ENCODE data around the gene ITGA7.
A peak's percentile ranks its signal among the peaks of the same experiment; 100 is the strongest.

Gene ITGA7

DNA sequence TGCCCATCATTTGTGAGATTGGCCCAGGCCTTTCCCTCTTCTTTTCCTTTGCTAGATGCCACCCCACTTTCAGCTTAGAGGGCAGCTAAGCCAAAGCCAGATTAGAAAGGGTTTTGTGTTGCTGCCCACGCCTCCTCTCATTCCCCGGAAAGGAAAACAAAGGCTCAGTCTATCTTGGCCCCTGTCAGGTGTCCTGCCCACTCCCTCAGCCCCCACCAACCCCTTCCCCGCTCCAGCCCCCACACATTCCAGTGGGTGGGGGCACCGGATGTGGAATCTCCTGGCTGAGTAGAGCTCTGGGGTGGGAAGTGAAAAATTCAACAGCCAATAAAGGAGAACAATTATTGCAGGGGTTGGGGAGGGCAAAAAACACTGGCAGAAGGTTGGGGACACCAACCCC, 10.3 kb upstream of the ITGA7 start:
- DNase-seq: no peak

DNA sequence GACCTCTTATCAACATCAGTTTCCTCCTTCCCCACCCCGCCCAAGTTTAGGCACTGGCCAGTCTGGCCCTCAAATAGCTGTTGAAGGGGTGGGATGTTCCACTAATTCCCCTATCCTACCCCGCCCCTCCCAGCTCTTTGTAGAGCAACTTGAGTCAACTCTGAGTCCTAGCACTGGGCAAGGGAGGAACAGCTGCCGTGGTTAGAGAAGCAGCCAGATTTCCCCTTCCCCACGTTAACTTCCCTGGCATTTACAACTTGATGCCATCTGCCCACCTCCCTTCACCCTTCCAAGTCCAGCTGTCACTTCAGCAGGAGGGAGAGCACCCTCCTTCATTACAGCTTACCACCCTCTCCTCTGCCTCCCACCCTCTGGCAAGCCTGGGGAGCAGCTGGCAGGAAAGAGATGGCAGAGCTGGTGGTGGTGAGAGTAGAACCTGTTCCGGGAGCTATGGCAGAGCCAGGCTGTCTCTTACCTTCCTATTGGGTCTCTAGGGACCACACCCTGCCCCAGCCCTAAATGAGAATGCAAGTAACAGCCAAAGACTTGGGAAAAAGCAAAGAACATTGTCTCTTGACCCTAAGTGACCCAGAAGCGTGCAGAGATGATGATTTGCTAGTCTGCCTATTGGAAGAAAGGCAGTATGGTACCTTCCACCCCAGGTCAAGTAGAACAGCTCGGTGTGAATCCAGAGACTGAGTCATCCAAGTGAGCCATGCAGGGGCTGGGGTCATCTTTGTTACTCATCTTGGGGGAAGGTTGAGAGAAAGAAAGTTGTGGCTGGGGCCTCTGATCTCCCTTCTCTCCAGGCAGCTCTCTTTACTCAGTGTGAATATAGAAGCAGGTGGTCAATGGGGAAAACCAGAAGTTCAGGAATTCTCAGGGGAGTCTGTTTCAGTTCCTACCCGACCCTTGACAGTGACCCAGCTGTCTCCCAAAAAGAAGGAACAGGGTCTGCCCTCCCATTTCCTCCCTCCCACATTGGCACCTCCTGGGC, 9.6 kb upstream of the ITGA7 start:
- no peak for DNase-seq

DNA sequence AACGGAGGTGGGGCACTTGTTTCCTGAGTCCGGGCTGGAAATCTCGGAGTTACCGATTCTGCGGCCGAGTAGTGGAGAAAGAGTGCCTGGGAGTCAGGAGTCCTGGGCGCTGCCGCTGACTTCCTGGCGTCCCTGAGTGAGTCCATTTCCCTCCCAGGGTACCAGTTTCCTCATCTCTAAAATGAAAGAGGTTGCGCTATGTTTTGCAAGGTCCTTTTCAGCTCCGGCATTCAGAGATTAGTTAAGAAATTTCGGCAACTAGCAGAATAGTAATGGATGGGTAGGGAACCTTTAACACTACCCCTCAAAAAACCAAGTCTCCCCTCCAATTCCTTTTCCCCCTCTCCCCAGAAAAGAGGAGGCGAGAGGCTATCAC, 8.9 kb upstream of the ITGA7 start:
- DNase-seq: no peak

DNA sequence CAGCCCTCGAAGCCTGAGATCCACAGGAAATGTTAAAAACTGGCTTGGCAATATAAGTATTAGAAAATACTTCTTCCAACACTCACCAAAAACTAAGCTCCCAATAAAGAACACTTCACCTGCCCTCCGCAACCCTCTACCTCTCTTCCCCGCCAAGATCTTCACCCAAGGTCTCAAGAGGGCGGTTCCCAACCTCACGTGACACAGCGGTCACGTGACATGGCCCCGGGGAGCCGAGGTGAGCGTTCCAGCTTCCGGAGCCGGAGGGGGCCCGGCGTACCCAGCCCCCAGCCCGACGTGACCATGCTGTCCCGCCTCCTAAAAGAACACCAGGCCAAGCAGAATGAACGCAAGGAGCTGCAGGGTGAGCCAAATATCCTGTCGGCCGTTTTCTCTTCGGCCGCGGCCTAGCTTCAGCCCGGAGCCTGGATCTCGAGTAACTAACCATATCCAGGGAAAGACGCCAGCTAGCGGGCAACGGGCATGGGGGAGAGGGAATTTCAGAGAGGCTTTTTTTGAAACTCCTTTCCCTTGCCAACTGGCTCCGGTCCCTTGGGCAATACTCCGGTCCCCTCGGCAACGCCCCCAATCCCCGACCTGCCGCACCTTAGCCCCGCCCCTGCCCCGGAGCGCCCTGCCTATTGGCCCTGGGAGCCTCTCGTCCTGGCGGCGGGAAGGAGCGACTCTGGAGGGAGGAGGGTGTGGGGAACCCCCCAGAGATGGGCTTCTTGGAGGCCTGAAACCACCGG, 8.3 kb upstream of the ITGA7 start, which contains the start of gene BLOC1S1:
TSS of gene BLOC1S1 (plus strand) at position 214 of the 749 bp plus-strand sequence. CDS start at position 220, 6 bp downstream.
- peak; percentile 89 to 91 for DNase-seq

DNA sequence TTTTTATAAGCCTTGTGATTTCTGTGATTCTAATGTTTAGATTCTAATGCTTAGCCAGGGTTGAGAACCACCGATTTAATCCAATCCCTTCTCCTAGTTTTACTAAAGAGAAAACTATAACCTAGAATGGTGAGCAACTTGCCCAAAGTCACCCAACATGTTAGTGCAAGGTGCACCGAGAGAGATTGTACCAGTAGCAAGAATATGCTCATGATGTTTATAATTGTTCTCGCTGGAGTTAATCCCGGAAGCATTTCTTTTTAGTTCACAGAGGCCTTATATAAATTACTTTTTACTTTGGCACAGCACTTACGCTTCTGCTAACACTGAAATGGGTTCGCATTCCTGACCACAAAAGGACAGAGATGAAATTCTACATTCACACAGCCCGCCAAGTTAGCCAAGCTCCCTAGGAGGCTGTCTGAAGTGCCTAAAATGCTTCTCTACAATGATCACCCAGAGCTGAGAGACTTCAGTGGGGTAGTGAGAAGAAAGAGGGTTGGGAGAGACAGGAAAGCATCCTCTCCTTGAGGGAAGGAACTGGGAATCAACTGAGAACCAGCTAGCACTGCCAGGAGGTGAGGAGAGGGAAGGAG, 7.6 kb upstream of the ITGA7 start:
- DNase-seq: no peak

DNA sequence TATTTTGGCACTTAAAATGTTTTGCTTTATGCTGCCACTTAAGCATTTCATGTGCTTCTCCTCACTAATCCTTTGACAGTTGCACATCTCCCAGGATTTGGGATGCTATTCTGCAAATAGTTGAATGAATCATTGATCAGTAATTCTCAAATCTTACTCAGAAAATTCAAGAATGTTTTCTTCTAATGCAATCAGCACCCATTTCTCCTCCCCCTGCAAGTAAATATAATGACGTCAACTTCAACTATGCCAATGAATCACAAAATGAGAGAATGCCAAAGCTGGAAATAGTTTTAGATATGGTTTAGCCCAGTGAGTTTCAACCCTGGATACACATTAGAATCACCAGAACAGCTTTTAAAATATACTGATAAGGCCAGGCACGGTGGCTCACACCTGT, 6.0 kb upstream of the ITGA7 start:
- DNase-seq: no peak

DNA sequence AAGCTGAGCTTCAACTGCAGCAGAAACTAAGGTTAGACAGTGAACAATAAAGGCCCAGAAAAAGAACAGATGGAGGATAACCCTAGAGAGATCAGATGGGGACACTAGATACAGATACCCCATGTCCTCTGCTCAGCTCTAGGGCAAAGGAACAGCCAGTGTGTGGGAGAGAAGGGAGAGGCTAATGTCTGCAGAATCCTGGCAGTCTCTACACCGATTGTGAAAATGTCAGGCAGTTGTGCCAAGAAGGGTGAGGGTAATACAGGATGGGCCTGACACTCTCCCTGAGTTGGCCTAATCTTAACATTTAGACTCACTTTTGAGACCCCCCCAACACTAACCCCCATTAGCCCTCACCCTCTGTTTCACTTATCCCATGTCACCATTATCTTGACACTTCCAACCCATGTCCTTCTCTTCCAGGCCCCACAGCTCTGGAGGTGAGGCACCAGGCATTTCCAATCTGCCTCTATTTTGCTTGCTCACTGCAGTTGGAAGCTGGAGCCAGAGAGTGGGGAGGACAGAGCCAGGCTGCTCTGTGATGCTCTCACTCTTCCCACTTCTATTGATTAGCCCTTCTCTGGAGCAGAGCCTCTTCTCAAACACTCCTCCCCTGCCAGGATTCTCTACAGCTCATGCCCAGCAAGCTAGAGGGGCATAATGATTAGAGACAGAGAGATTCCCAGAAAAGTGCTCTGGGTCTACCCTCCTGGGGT, 5.2 kb upstream of the ITGA7 start:
- no peak for DNase-seq

DNA sequence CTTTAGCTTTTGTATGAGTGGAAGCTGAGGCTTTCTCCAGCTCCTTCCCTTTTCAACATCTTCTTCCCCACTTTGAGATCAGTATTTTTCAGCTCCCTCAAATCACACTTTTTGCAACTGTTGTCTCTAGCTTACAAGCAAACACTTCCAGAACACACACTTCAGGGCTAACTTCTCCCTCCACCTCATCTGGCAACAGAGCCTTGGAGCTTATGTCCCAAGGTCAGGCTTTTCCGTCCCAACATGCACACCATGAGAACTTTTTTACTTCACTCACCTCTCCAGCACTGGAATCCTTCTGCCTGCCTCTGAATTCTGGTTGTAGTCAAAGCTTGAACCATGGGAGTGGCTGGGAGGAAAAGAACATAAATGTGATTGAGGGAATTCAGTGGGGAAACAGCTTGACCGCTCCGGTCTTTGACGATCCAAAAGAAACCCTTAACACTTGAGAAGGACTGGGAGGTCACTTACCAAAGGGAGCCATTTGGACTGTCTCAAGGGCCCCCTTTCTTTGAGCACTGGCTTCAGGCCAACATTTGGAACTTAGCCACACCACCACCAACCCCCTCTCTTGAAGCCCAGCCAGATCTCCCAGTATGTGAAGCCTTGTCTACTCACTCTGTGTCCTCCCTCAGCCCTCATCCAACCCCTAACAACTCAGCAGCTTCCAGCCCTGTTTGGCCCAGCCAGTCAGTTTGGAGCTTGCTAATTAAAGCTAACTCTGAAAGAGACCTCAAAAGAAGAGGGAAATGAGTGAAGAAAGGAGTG, 4.3 kb upstream of the ITGA7 start:
- DNase-seq: no peak

DNA sequence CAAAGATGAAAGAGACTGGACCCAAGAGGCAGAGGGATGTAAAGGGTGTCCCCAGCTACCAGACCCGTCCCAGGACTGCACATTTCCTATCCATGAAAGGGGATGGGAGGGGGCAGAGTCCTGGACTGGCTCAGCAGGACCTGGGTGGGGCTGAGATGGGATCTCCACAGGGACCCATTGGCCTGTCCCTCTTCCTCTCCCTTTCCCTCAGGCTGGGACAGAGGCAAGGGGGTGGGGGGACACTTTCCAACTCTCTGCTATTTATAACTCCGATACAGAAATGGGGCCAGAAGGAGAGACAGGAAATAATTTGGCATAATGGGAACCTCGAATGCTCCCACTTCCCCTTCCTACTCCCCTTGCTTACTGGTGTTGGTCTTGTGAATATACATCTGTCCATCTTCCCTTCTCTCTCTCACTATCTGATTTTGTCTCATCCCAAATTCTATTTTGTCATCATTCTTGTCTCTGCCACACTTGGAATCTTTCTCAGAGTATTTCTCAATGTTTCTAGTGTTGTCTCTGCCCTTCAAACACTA, 1.1 kb upstream of the ITGA7 start:
- no peak for DNase-seq

DNA sequence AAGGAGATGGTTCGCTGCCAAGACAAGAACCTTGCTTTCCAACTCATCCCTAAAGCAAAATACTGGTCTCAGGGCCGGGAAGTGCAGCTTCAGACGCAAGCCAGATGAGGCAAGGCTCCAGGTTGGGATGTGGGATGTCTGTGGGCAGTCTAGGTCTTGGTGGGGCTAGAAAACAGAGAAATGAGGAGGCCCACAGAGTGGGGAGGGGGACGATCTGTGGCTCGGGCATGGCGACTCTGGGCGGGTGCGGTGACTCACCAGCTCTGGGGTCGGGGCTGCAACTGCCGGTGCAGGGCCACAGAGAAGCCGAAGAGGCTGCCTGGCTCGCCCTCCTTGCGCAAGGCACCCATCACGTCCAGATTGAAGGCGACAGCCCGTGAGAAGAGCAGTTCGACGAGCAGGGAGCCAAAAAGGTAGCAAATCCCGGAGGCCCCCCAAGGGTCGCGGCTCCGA, 459 bp downstream of the ITGA7 start:
- DNase-seq: no peak

DNA sequence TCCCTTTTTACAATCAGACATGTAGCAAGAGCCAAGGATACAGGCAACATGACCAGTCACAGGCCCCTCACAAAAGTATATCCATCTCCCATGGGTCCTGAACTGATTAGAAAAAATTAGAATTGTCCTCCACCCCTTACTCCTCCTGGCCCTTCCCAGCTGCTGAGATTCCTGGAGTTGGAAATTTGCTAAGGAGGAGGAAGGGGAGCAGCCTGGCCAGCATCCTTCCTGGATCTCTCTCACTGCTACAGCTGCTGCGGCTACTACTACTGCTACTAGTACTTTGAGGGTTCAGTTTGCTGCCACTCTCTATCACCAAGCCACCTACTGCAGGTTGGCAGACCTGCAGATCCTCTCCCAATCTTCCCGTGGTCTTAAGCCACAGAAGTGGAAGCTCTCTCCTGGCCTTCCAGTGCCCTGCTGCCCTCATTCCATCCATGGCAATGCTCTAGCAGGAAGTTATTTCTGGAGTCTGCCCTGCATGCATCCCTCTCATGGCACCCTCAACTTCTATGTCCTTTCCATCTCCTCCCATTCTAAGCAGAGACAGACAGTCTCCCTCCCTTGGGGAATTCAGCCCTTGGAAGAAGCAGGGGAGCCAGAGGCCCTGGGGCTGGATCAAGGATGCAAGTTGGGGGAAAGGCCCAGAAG, 1.0 kb downstream of the ITGA7 start:
- DNase-seq: no peak

DNA sequence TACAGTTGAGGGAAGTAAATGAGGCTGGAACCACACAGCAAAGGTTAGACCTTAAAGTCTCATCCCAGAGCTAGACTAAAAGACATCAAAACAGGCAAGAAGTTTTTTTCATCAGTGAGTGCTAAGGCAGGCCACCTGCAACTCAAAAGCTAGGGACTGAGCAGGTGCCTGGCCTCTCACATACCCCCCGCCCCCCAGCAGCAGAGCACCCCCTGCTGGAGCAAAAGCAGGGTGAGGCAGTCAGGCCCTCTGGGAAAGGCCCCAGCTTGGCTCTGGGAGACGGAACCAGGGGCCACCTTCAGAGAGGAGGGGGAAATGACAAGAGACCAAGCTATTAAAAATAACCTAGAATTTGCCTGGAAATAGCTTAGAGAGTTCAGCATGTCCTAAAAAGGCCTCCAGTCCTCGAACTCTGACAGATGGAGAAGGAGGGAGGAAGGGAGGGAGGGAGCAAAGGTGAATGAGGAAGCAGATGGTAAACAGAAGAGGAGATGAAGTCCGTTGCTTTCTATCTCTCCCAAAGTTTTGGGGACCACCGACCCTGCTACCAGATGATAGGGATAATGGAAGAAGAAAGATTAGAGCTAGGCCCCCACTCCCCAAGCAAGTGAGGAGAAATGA, 1.8 kb downstream of the ITGA7 start:
- peak; percentile 15 to 19 for DNase-seq

DNA sequence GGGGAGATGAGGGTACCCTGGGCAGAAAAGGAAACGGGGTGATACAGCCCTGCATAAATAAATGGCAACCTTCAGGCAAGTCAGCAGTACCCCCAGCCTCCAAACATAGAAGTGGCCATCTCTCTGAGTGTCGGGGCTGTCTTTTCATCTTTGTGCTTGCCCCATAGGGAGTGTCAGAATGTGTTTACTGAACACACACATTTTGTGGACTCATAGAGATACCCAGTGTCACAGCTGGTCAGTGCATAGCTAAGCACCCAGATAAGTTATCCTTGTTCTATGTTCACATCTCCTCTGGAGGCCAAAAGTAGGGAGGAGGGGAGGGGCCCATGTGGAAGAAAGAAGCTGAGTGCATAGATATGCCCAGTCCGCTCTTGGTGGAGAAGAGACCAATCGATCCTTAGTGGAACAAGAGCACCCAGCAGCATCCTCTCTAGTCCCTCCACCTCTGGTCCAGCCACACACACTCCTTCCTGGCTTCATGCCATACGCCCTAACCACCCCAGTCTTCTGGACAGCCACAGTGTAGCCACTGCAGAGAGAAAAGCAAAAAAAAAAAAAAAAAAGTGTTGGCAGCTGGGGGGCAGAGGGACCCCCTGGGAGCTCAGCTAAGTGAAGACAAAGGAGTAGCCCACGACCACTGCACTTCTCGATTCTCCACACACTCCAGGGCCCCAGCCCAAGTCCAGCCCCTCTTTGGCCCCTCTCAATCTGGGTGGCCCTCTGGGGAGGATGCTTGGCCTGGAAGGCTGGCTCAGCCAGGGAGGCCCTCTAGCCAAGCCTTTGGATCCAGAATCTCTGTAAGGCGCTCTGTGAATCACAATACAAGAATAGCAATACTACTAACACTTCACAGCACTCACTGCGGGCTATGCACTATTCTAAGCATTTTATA, 2.6 kb downstream of the ITGA7 start:
- DNase-seq: no peak

DNA sequence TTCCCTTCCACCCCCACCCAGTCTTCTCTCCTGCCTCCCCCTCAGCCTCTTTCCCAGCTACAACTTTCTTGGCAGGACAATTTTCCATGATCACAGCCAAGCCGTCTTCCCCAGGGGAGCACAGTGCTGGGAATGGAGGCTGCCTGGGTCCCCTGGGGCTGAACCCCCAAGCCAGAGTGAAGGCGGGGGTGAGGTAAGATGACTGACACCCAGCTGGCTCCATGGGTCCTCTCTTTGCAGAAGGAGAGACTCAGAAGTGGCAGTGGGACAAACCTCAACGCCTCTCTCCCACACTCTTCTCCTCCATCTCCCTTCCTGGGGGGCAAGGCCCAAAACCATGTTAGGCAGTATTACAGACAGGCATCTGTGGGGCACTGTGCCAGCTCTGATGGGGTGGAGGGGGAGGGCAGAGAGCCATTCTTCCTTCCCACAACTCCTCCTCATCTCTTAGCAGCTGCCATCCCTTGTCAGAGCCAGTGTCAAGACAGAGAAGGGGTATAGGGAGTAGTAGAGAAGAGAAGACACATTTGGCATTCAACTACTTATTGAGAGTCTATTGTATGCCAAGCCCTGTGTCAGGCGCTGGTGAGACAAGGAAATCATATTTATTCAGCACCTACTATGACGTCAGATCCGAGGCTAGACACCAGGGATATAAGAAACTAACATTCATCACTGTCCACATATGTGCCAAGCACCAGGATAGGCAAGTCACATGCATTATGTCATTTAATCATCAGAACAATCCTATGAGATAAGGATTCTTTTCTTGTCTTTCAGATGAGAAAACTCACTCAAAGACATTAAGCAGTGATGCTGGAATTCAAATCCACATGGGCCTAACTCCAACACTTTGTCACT, 3.6 kb downstream of the ITGA7 start:
- no peak for DNase-seq

DNA sequence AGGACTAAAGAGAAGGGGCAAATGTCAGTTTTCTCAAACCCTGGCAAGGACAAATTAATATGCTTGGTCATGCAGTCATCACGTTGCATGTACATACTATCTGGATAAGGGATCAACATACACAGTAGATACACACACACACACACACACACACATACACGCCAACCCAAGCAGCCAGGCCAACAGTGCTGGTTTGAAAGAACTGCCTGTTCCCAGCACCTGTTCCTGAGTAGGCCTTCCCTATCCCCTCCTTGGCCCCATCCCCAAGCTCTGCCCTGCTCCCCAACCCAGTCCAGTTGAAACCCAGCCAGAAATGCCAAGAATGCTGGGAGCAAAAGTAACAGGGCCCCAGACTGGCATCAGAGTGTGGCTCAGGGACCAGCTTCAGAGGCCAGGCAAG, 4.4 kb downstream of the ITGA7 start:
- DNase-seq: no peak

DNA sequence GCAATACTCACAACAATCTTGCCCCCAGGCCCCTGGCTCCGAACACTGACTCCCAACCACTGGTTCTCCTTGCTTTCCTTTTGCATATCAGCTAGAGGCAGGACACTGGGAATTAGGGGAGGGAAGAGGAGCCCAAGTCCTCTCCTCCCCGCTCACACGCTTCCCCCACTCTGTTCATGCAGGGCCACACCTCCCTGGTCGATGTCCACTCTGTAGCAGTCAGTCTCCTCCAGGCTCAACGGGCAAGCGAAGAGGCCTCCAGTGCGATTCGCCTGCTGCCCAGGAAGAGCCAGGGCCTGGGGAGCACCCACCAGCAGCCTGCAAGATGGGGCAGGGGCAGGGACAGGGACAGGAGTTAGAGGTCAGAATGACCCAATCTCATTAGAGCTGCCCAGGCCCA, 4.8 kb downstream of the ITGA7 start:
- DNase-seq: no peak

DNA sequence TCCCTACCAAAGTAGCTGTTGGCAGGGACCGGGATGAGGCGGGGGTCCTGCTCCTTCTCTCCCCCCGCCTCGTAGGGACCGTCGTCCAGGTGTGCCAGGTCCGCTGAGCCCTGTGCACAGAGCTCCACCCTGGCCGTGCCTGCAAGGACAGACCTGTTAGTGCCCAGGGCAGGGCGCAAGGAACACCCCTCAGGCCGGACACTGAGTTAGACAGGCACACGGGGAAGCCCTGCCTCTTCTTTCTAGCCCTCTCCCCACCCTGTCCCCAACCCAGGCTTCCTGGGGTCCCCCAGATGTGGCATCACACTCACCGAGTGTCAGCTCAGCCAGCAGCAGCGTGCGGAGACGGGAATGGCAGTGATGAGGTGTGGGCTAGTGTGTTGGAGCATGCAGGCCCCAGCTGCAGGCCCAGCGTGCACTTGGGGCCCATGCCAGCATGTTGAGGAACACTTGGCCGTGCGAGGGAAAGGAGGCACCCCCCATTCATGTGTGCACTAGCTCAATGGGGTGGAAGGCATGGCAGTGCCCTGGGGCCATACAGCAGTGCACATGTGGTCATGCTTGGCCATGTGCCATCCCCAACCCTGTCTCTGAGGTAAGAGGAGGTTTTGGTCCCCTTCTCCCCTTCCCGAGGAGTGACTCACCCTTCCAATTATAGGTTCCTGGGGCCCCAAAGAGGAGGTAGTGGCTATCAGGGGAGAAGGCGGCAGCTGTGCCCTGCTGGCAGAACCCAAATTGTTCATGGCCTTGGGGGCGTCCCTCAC, 7.3 kb downstream of the ITGA7 start:
- DNase-seq: no peak
